ENCODE measurements around the gene NT5DC3. TPM values are rescaled to one million over a fixed set of nuclear protein-coding genes. Genes with fewer than 3 reads are reported as not detected.

Gene NT5DC3
- 6.6 and 13.7 TPM in 2 replicates for total RNA-seq

GRCh38 chr12:103840876-103841689 lies at the start of gene NT5DC3:
NT5DC3 (minus strand) TSS chr12:103841234; CDS start chr12:103841156, 78 bp downstream.

Other genes starting within 250 kb of the NT5DC3 start
- 441 and 645 TPM in 2 replicates for gene HSP90B1, start 89.2 kb upstream of the NT5DC3 start, total RNA-seq
- gene TDG, start 124.6 kb upstream of the NT5DC3 start, total RNA-seq = 21.3 and 26.0 TPM in 2 replicates
- 0.43 and 2.9 TPM in 2 replicates for gene GLT8D2, start 209.0 kb upstream of the NT5DC3 start, total RNA-seq
- gene HCFC2, start 223.3 kb upstream of the NT5DC3 start, total RNA-seq = 8.2 and 8.5 TPM in 2 replicates

All from tracheal epithelial cell (primary cell).